EH (cell line): Measurements from ENCODE around the gene OPA3.
A peak's percentile ranks its signal among the peaks of the same experiment; 100 is the strongest.
"Not testable (repeated sequence)": the region's sequence is repeated elsewhere in the genome, so short reads cannot be mapped to it uniquely, and the experiment has no call there.

Source experiments
- DNase-seq: peaks from one replicate; pipeline ENCODE4 v3.0.0-alpha.2; 2015; ENCODE audit warnings: low read depth

OPA3 gene

GRCh38 chr19:45584332-45585157, at the start of gene OPA3:
Gene OPA3, minus strand, starts transcription at chr19:45584802. Its CDS starts 38 bp downstream, at chr19:45584764.
- peak; percentile 100 for DNase-seq

GRCh38 chr19:45632468-45633196, 48.0 kb upstream of the OPA3 start:
- DNase-seq = peak; percentile 96

GRCh38 chr19:45630463-45630862, 45.9 kb upstream of the OPA3 start:
- peak; percentile 99 for DNase-seq

GRCh38 chr19:45629704-45630103, 45.1 kb upstream of the OPA3 start:
- no peak for DNase-seq

GRCh38 chr19:45628219-45628618, 43.6 kb upstream of the OPA3 start:
- DNase-seq = not testable (repeated sequence)

- DNase-seq = no peak
Observed at GRCh38 chr19:45623984-45624383, 39.4 kb upstream of the OPA3 start.

- no peak for DNase-seq
Observed at GRCh38 chr19:45621976-45622503, 37.4 kb upstream of the OPA3 start.

GRCh38 chr19:45621389-45621788, 36.8 kb upstream of the OPA3 start:
- DNase-seq = no peak

- no peak for DNase-seq
Observed at GRCh38 chr19:45616704-45617017, 32.1 kb upstream of the OPA3 start.

- DNase-seq = peak; percentile 91
Observed at GRCh38 chr19:45615795-45616703, 31.4 kb upstream of the OPA3 start.

GRCh38 chr19:45615056-45615455, 30.5 kb upstream of the OPA3 start:
- DNase-seq = not testable (repeated sequence)

GRCh38 chr19:45613926-45614725, 29.5 kb upstream of the OPA3 start:
- DNase-seq = peak; percentile 95

GRCh38 chr19:45608948-45609347, 24.3 kb upstream of the OPA3 start:
- no peak for DNase-seq

- peak; percentile 75 for DNase-seq
Observed at GRCh38 chr19:45607071-45608029, 22.7 kb upstream of the OPA3 start.

GRCh38 chr19:45601524-45602374, 17.1 kb upstream of the OPA3 start, which contains the start of gene GPR4:
Gene GPR4, minus strand, starts transcription at chr19:45602212. Its CDS starts 10,346 bp downstream, at chr19:45591866.
- DNase-seq = peak; percentile 32

- DNase-seq = no peak
Observed at GRCh38 chr19:45601115-45601514, 16.5 kb upstream of the OPA3 start.

GRCh38 chr19:45600340-45600885, 15.8 kb upstream of the OPA3 start:
- no peak for DNase-seq

GRCh38 chr19:45599286-45599685, 14.7 kb upstream of the OPA3 start:
- DNase-seq = no peak
